ENCODE measurements around the gene IFT20. TPM values are rescaled to one million over a fixed set of nuclear protein-coding genes. Genes with fewer than 3 reads are reported as not detected.

The IFT20 gene
- total RNA-seq, 5 donors from 2014 or later (not counting 1 experiment from before 2014, with no cell fraction given): 29.3 to 55.4 (median 33.8) TPM

DNA sequence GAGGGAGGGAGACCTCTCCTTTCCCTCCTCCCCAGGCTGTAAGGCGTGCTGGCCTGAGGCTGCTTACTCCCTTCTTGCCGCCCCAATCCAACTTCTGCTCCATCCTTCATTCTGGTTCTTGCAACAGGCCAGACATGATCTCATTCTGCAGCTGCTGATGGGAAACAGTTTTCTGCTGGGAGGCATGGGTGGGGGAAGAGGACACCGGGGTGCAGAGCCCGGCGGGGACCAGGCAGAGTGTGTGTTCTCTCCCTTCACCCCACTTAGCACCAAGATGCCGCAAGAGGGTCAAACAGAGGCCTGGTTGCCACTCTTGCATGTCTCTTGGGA is 37.6 kb upstream of the IFT20 start:
- DNase-seq (no peak), ATAC-seq (replicated peaks in 1 of 4) (no peak)
- no peak overlapping the region for H3K27ac ChIP-seq (ENCODE audit: low read length)
- POLR2A ChIA-PET: no interaction called here
- Mint-ChIP-seq H3K27ac (peak overlapping the region; percentile 39 to 74), H3K4me3 (peak overlapping the region; percentile 69 to 97 (median 77)), H3K27me3 (no peaks in the 10 kb centered on the region), H3K36me3 (peaks cover 3% of the 10 kb centered on the region), H3K9me3 (no peaks in the 10 kb centered on the region), H3K4me1 (peaks cover 17 to 22% (median 21%) of the 10 kb centered on the region in 3 donors)
- H3K4me1 ChIP-seq (ENCODE audit: control insufficient read depth in 1 of 2, extremely low read depth in 1 of 2, insufficient read depth in 2 of 2, low read length in 2 of 2): peaks cover 5 to 21% of the 10 kb centered on the region in 2 experiments
- H3K36me3 ChIP-seq (ENCODE audit: control insufficient read depth in 2 of 2, extremely low read depth in 1 of 2, insufficient read depth in 1 of 2, low read length in 1 of 2): no peaks in the 10 kb centered on the region
- no peak overlapping the region for H3K4me3 ChIP-seq (ENCODE audit: control insufficient read depth in 1 of 2, extremely low read depth in 1 of 2, low read length in 1 of 2)
- CTCF ChIA-PET: no interaction called here
- WGBS (ENCODE audit: insufficient coverage): no CpG with 5 or more reads among the region's 6 CpGs
- no peaks in the 10 kb centered on the region for H3K27me3 ChIP-seq (replicated peaks in 1 of 2; ENCODE audit: control insufficient read depth in 2 of 2, extremely low read depth in 1 of 2, insufficient read depth in 2 of 2, low read length in 1 of 2)
- no peaks in the 10 kb centered on the region for H3K9me3 ChIP-seq

- Mint-ChIP-seq H3K36me3 (peaks cover 3% of the 10 kb centered on the region), H3K27ac (peak overlapping the region; percentile 48 to 74), H3K9me3 (no peaks in the 10 kb centered on the region), H3K27me3 (no peaks in the 10 kb centered on the region), H3K4me1 (peaks cover 17 to 22% (median 21%) of the 10 kb centered on the region in 3 donors), H3K4me3 (peak overlapping the region; percentile 69 to 97 (median 77))
- WGBS (ENCODE audit: insufficient coverage): 4% methylated on average over 39 of the region's 53 CpGs
- CTCF ChIA-PET: no interaction called here
- DNase-seq (peak in 1 of 35 experiments; percentile 40), ATAC-seq (replicated peaks in 1 of 4) (peak in 2 of 4 experiments; percentile 3 to 6)
- Histone ChIP-seq H3K27ac (ENCODE audit: low read length) (no peak overlapping the region), H3K36me3 (ENCODE audit: control insufficient read depth in 2 of 2, extremely low read depth in 1 of 2, insufficient read depth in 1 of 2, low read length in 1 of 2) (no peaks in the 10 kb centered on the region), H3K4me3 (ENCODE audit: control insufficient read depth in 1 of 2, extremely low read depth in 1 of 2, low read length in 1 of 2) (peak overlapping the region; percentile 41 to 54), H3K4me1 (ENCODE audit: control insufficient read depth in 1 of 2, extremely low read depth in 1 of 2, insufficient read depth in 2 of 2, low read length in 2 of 2) (peaks cover 5 to 21% of the 10 kb centered on the region in 2 experiments), H3K9me3 (no peaks in the 10 kb centered on the region), H3K27me3 (replicated peaks in 1 of 2; ENCODE audit: control insufficient read depth in 2 of 2, extremely low read depth in 1 of 2, insufficient read depth in 2 of 2, low read length in 1 of 2) (no peaks in the 10 kb centered on the region)
- POLR2A ChIA-PET: interaction anchor here in 1 of 2 donors (0.7 kb wide), 1 partner anchor 1947 kb away, joined by 3 read pairs; no protein-coding TSS in a partner anchor
These were observed 37.1 kb upstream of the IFT20 start for GRCh38 chr17:28372203-28372944.

DNA sequence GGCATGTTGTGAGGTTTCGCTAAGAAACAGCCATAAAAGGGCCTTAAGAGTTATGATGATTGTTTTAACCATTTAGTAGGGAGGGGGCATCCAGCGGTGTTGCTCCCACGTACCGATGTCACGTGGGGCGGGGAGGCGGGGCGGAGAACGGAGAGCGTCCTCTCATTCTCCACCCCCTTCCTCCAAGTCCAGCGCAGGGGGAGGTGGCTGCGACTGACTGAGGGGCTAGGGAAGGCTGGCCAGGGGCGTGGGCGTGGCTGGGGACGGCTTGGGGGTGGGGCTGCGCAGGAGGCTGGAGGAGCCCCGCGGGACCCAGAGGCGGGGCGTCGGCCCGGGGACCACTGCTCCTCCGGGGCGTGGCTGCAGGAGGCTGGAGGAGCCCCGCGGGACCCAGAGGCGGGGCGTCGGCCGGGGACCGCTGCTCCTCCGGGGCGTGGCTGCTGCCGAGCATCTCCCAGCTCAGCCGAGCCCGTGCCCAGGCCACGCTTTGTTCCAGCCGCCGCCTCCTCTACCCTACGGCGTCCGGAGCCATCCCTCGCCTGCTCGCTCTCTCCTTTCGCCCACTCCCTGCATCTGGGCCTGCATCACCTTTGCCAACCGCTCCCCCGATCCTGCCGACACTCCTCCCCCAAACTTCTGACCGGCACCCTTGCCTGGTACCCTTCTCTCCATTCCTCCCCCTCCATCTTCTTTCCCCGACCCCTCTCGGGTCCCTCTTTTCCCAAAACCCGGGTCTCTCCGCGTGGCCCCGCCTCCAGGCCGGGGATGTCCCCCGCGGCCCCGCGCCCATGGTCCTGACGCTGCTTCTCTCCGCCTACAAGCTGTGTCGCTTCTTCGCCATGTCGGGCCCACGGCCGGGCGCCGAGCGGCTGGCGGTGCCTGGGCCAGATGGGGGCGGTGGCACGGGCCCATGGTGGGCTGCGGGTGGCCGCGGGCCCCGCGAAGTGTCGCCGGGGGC is 36.3 kb upstream of the IFT20 start, which contains the start of gene SARM1:
SARM1 (plus strand) TSS at position 450 of the 958 bp plus-strand sequence; CDS start at position 789, 339 bp downstream.
- WGBS (ENCODE audit: insufficient coverage): under 1% methylated on average over 67 of the region's 80 CpGs
- CTCF ChIA-PET: no interaction called here
- H3K27ac ChIP-seq (ENCODE audit: low read length): peak within 1 kb of the TSS; percentile 86
- H3K4me3 ChIP-seq (ENCODE audit: control insufficient read depth in 1 of 2, extremely low read depth in 1 of 2, low read length in 1 of 2): peak within 1 kb of the TSS; percentile 54 to 79
- H3K4me1 Mint-ChIP-seq: peaks cover 17 to 22% (median 21%) of the 10 kb centered on the region in 3 donors
- H3K4me1 ChIP-seq (ENCODE audit: control insufficient read depth in 1 of 2, extremely low read depth in 1 of 2, insufficient read depth in 2 of 2, low read length in 2 of 2): peaks cover 5 to 21% of the 10 kb centered on the region in 2 experiments
- peaks cover 3% of the 10 kb centered on the region for H3K36me3 Mint-ChIP-seq
- H3K9me3 Mint-ChIP-seq: no peaks in the 10 kb centered on the region
- H3K27ac Mint-ChIP-seq: peak within 1 kb of the TSS; percentile 96 to 97
- DNase-seq (peak; percentile 49 to 84 (median 69)), ATAC-seq (replicated peaks in 1 of 4) (peak; percentile 85 to 92 (median 90))
- H3K27me3 ChIP-seq (replicated peaks in 1 of 2; ENCODE audit: control insufficient read depth in 2 of 2, extremely low read depth in 1 of 2, insufficient read depth in 2 of 2, low read length in 1 of 2): no peaks in the 10 kb centered on the region
- POLR2A ChIA-PET: interaction anchor here in 1 of 2 donors (0.7 kb wide), 1 partner anchor 1947 kb away, joined by 3 read pairs; no protein-coding TSS in a partner anchor
- H3K4me3 Mint-ChIP-seq: peak within 1 kb of the TSS; percentile 90 to 97 (median 94)
- H3K27me3 Mint-ChIP-seq: no peaks in the 10 kb centered on the region
- H3K9me3 ChIP-seq: no peaks in the 10 kb centered on the region
- no peaks in the 10 kb centered on the region for H3K36me3 ChIP-seq (ENCODE audit: control insufficient read depth in 2 of 2, extremely low read depth in 1 of 2, insufficient read depth in 1 of 2, low read length in 1 of 2)

- Mint-ChIP-seq H3K36me3 (peaks cover 3% of the 10 kb centered on the region), H3K9me3 (no peaks in the 10 kb centered on the region), H3K27me3 (no peaks in the 10 kb centered on the region), H3K4me3 (peak overlapping the region; percentile 90 to 97 (median 94)), H3K27ac (peak overlapping the region; percentile 96 to 97), H3K4me1 (peaks cover 17 to 22% (median 21%) of the 10 kb centered on the region in 3 donors)
- peak overlapping the region in 1 of 2 donors; percentile 79 for H3K4me3 ChIP-seq (ENCODE audit: control insufficient read depth in 1 of 2, extremely low read depth in 1 of 2, low read length in 1 of 2)
- DNase-seq (no peak), ATAC-seq (replicated peaks in 1 of 4) (no peak)
- no CpG with 5 or more reads among the region's 1 CpG for WGBS (ENCODE audit: insufficient coverage)
- H3K4me1 ChIP-seq (ENCODE audit: control insufficient read depth in 1 of 2, extremely low read depth in 1 of 2, insufficient read depth in 2 of 2, low read length in 2 of 2): peaks cover 5 to 21% of the 10 kb centered on the region in 2 experiments
- CTCF ChIA-PET: no interaction called here
- H3K27ac ChIP-seq (ENCODE audit: low read length): peak overlapping the region; percentile 52
- no peaks in the 10 kb centered on the region for H3K27me3 ChIP-seq (replicated peaks in 1 of 2; ENCODE audit: control insufficient read depth in 2 of 2, extremely low read depth in 1 of 2, insufficient read depth in 2 of 2, low read length in 1 of 2)
- no peaks in the 10 kb centered on the region for H3K36me3 ChIP-seq (ENCODE audit: control insufficient read depth in 2 of 2, extremely low read depth in 1 of 2, insufficient read depth in 1 of 2, low read length in 1 of 2)
- no peaks in the 10 kb centered on the region for H3K9me3 ChIP-seq
- POLR2A ChIA-PET: no interaction called here
These were observed 35.5 kb upstream of the IFT20 start for GRCh38 chr17:28370744-28371103.

- ATAC-seq (replicated peaks in 1 of 4): no peak
- Mint-ChIP-seq H3K4me1 (peaks cover 17 to 22% (median 21%) of the 10 kb centered on the region in 3 donors), H3K27ac (peak within 1 kb of the TSS; percentile 96 to 97), H3K36me3 (peaks cover 3% of the 10 kb centered on the region), H3K9me3 (no peaks in the 10 kb centered on the region), H3K4me3 (peak within 1 kb of the TSS; percentile 90 to 97 (median 94)), H3K27me3 (no peaks in the 10 kb centered on the region)
- POLR2A ChIA-PET: no interaction called here
- no peak for DNase-seq
- Histone ChIP-seq H3K27ac (ENCODE audit: low read length) (peak within 1 kb of the TSS; percentile 52), H3K36me3 (ENCODE audit: control insufficient read depth in 2 of 2, extremely low read depth in 1 of 2, insufficient read depth in 1 of 2, low read length in 1 of 2) (no peaks in the 10 kb centered on the region), H3K4me1 (ENCODE audit: control insufficient read depth in 1 of 2, extremely low read depth in 1 of 2, insufficient read depth in 2 of 2, low read length in 2 of 2) (peaks cover 5 to 21% of the 10 kb centered on the region in 2 experiments), H3K27me3 (replicated peaks in 1 of 2; ENCODE audit: control insufficient read depth in 2 of 2, extremely low read depth in 1 of 2, insufficient read depth in 2 of 2, low read length in 1 of 2) (no peaks in the 10 kb centered on the region), H3K4me3 (ENCODE audit: control insufficient read depth in 1 of 2, extremely low read depth in 1 of 2, low read length in 1 of 2) (peak within 1 kb of the TSS; percentile 54 to 79), H3K9me3 (no peaks in the 10 kb centered on the region)
- 63% methylated on average over 5 of the region's 8 CpGs for WGBS (ENCODE audit: insufficient coverage)
- CTCF ChIA-PET: no interaction called here
These were observed 34.9 kb upstream of the IFT20 start, which contains the start of gene VTN for GRCh38 chr17:28370035-28370743. VTN (minus strand) TSS chr17:28370307; CDS start chr17:28370203, 104 bp downstream.

GRCh38 chr17:28369684-28370034 is 34.4 kb upstream of the IFT20 start:
- ATAC-seq (replicated peaks in 1 of 4): no peak
- no peaks in the 10 kb centered on the region for H3K27me3 Mint-ChIP-seq
- Histone ChIP-seq H3K9me3 (no peaks in the 10 kb centered on the region), H3K27me3 (replicated peaks in 1 of 2; ENCODE audit: control insufficient read depth in 2 of 2, extremely low read depth in 1 of 2, insufficient read depth in 2 of 2, low read length in 1 of 2) (no peaks in the 10 kb centered on the region), H3K27ac (ENCODE audit: low read length) (no peak overlapping the region), H3K4me3 (ENCODE audit: control insufficient read depth in 1 of 2, extremely low read depth in 1 of 2, low read length in 1 of 2) (no peak overlapping the region), H3K36me3 (ENCODE audit: control insufficient read depth in 2 of 2, extremely low read depth in 1 of 2, insufficient read depth in 1 of 2, low read length in 1 of 2) (no peaks in the 10 kb centered on the region), H3K4me1 (ENCODE audit: control insufficient read depth in 1 of 2, extremely low read depth in 1 of 2, insufficient read depth in 2 of 2, low read length in 2 of 2) (peaks cover 5 to 21% of the 10 kb centered on the region in 2 experiments)
- WGBS (ENCODE audit: insufficient coverage): 93% methylated on average over 8 of the region's 10 CpGs
- no peak overlapping the region for H3K27ac Mint-ChIP-seq
- CTCF ChIA-PET: no interaction called here
- H3K4me1 Mint-ChIP-seq: peaks cover 17 to 19% (median 19%) of the 10 kb centered on the region in 3 donors
- H3K4me3 Mint-ChIP-seq: peak overlapping the region in 1 of 3 donors; percentile 97
- H3K9me3 Mint-ChIP-seq: no peaks in the 10 kb centered on the region
- POLR2A ChIA-PET: no interaction called here
- H3K36me3 Mint-ChIP-seq: no peaks in the 10 kb centered on the region
- DNase-seq: peak in 1 of 35 experiments; percentile 30

All from T-cell (primary cell).